Cerebellar cortex (tissue), 1 donor: ENCODE measurements around the gene NDUFAF5.
"Not testable (repeated sequence)": the region's sequence is repeated elsewhere in the genome, so short reads cannot be mapped to it uniquely, and the experiment has no call there.

Experiments used
- DNase-seq: peaks from one replicate; pipeline ENCODE4 v3.0.0-alpha.2; 2015; ENCODE audit warnings: low spot score

The NDUFAF5 gene

GRCh38 chr20:13784893-13785715 is at the start of gene NDUFAF5, which contains the start of gene ESF1:
Gene NDUFAF5, plus strand, starts transcription at chr20:13785028. Its CDS starts 41 bp downstream, at chr20:13785069.
Gene ESF1, minus strand, starts transcription at chr20:13784919. Its CDS starts 1,779 bp downstream, at chr20:13783140.
- peak; percentile 97 for DNase-seq

- no peak for DNase-seq
Measured at GRCh38 chr20:13735826-13736225, 49.0 kb upstream of the NDUFAF5 start.

- no peak for DNase-seq
Measured at GRCh38 chr20:13736436-13737191, 48.2 kb upstream of the NDUFAF5 start.

GRCh38 chr20:13738187-13738586 is 46.6 kb upstream of the NDUFAF5 start:
- DNase-seq: not testable (repeated sequence)

- DNase-seq: no peak
Measured at GRCh38 chr20:13739731-13740649, 44.8 kb upstream of the NDUFAF5 start.

- DNase-seq: no peak
Measured at GRCh38 chr20:13741879-13742278, 42.9 kb upstream of the NDUFAF5 start.

- DNase-seq: no peak
Measured at GRCh38 chr20:13744352-13744751, 40.5 kb upstream of the NDUFAF5 start.

GRCh38 chr20:13745784-13746183 is 39.0 kb upstream of the NDUFAF5 start:
- no peak for DNase-seq

- DNase-seq: no peak
Measured at GRCh38 chr20:13749811-13750210, 35.0 kb upstream of the NDUFAF5 start.

- no peak for DNase-seq
Measured at GRCh38 chr20:13753436-13754036, 31.3 kb upstream of the NDUFAF5 start.

- DNase-seq: no peak
Measured at GRCh38 chr20:13755809-13756208, 29.0 kb upstream of the NDUFAF5 start.

GRCh38 chr20:13756551-13756950 is 28.3 kb upstream of the NDUFAF5 start:
- no peak for DNase-seq

GRCh38 chr20:13758884-13759283 is 25.9 kb upstream of the NDUFAF5 start:
- no peak for DNase-seq

- DNase-seq: not testable (repeated sequence)
Measured at GRCh38 chr20:13760451-13760946, 24.3 kb upstream of the NDUFAF5 start.

GRCh38 chr20:13765299-13765698 is 19.5 kb upstream of the NDUFAF5 start:
- no peak for DNase-seq

GRCh38 chr20:13765868-13766416 is 18.9 kb upstream of the NDUFAF5 start:
- DNase-seq: no peak

- no peak for DNase-seq
Measured at GRCh38 chr20:13770141-13770540, 14.7 kb upstream of the NDUFAF5 start.

GRCh38 chr20:13771853-13772453 is 12.9 kb upstream of the NDUFAF5 start:
- peak; percentile 20 for DNase-seq

GRCh38 chr20:13772529-13772928 is 12.3 kb upstream of the NDUFAF5 start:
- no peak for DNase-seq

- no peak for DNase-seq
Measured at GRCh38 chr20:13775867-13776266, 9.0 kb upstream of the NDUFAF5 start.

GRCh38 chr20:13777171-13777601 is 7.6 kb upstream of the NDUFAF5 start:
- no peak for DNase-seq
